HG02884 (cell line): Measurements from ENCODE around the gene GAS7.
A peak's percentile ranks its signal among the peaks of the same experiment; 100 is the strongest.

Experiments used
- ATAC-seq: cut with Tn5 transposase; IDR thresholded peaks from one replicate; pipeline ENCODE4 v1.9.1; 2021; ENCODE audit warnings: mild to moderate bottlenecking, moderate library complexity; ENCODE audit not compliant: unreplicated experiment

GAS7 gene

GRCh38 chr17:10053782-10054540, 144.4 kb downstream of the GAS7 start:
- ATAC-seq = no peak

GRCh38 chr17:10052106-10052813, 146.1 kb downstream of the GAS7 start:
- ATAC-seq = no peak

GRCh38 chr17:10051112-10051511, 147.3 kb downstream of the GAS7 start:
- no peak for ATAC-seq

GRCh38 chr17:10050597-10051101, 147.8 kb downstream of the GAS7 start:
- peak; percentile 46 for ATAC-seq

GRCh38 chr17:10048629-10049350, 149.6 kb downstream of the GAS7 start:
- no peak for ATAC-seq

- no peak for ATAC-seq
These were observed 151.3 kb downstream of the GAS7 start for GRCh38 chr17:10046786-10047785.

GRCh38 chr17:10045871-10046658, 152.3 kb downstream of the GAS7 start:
- ATAC-seq = no peak

GRCh38 chr17:10042589-10043244, 155.7 kb downstream of the GAS7 start:
- ATAC-seq = no peak

GRCh38 chr17:10041916-10042588, 156.4 kb downstream of the GAS7 start:
- ATAC-seq = peak; percentile 44

GRCh38 chr17:10041287-10041612, 157.2 kb downstream of the GAS7 start:
- ATAC-seq = no peak

- no peak for ATAC-seq
These were observed 161.8 kb downstream of the GAS7 start for GRCh38 chr17:10036511-10037061.

GRCh38 chr17:10035885-10036284, 162.5 kb downstream of the GAS7 start:
- no peak for ATAC-seq

GRCh38 chr17:10034719-10035475, 163.5 kb downstream of the GAS7 start:
- ATAC-seq = no peak

GRCh38 chr17:10033959-10034358, 164.4 kb downstream of the GAS7 start:
- no peak for ATAC-seq

- ATAC-seq = no peak
These were observed 165.0 kb downstream of the GAS7 start for GRCh38 chr17:10033449-10033848.

GRCh38 chr17:10032118-10032852, 166.1 kb downstream of the GAS7 start:
- ATAC-seq = no peak

- ATAC-seq = no peak
These were observed 166.8 kb downstream of the GAS7 start for GRCh38 chr17:10031606-10032005.
